Neural cell (in vitro differentiated cells): ENCODE results near the gene MTERF1.

Experiments used
- EP300 ChIP-seq: fragments of 450-650 bp; conservative IDR thresholded peaks from 2 replicates; pipeline ENCODE4 v1.6.1; 2014; ENCODE audit warnings: antibody characterized with exemption, mild to moderate bottlenecking, moderate library complexity; ENCODE audit not compliant: poor library complexity, severe bottlenecking
- POLR2AphosphoS5 ChIP-seq: IDR thresholded peaks from 2 replicates; pipeline ENCODE4 v1.6.1; 2012
- TF ChIP-seq, protein P1 (sequence below): fragments of 450-650 bp; IDR thresholded peaks from 2 replicates; pipeline ENCODE4 v1.5.1; 2014; ENCODE audit warnings: antibody characterized with exemption, mild to moderate bottlenecking, moderate library complexity; ENCODE audit not compliant: poor library complexity, severe bottlenecking
- TF ChIP-seq, protein P2 (sequence below): IDR thresholded peaks from 2 replicates; pipeline ENCODE4 v1.6.1; 2012; ENCODE audit warnings: borderline replicate concordance

DNA sequence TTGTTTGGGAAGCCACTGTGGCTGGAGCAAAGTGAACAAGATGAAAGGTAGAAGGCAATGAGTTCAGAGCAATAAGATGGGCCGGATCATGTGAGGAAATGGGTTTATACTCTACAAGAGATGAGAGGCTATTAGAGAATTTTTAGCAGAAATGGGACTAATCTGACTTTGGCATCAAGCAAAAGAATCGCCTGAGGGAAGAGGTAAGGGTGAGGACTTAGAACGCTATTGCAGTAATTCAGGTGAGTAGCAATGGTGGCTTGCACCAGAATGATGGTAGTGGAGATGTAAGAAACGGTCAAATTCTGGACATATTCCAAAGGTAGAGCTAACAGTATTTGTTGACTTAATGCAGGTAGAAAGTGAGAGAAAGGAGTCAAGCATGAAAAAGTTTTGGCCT is 30.6 kb upstream of the MTERF1 start:
- TF ChIP-seq, protein P1, sequence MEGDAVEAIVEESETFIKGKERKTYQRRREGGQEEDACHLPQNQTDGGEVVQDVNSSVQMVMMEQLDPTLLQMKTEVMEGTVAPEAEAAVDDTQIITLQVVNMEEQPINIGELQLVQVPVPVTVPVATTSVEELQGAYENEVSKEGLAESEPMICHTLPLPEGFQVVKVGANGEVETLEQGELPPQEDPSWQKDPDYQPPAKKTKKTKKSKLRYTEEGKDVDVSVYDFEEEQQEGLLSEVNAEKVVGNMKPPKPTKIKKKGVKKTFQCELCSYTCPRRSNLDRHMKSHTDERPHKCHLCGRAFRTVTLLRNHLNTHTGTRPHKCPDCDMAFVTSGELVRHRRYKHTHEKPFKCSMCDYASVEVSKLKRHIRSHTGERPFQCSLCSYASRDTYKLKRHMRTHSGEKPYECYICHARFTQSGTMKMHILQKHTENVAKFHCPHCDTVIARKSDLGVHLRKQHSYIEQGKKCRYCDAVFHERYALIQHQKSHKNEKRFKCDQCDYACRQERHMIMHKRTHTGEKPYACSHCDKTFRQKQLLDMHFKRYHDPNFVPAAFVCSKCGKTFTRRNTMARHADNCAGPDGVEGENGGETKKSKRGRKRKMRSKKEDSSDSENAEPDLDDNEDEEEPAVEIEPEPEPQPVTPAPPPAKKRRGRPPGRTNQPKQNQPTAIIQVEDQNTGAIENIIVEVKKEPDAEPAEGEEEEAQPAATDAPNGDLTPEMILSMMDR = no peak
- TF ChIP-seq, protein P2, sequence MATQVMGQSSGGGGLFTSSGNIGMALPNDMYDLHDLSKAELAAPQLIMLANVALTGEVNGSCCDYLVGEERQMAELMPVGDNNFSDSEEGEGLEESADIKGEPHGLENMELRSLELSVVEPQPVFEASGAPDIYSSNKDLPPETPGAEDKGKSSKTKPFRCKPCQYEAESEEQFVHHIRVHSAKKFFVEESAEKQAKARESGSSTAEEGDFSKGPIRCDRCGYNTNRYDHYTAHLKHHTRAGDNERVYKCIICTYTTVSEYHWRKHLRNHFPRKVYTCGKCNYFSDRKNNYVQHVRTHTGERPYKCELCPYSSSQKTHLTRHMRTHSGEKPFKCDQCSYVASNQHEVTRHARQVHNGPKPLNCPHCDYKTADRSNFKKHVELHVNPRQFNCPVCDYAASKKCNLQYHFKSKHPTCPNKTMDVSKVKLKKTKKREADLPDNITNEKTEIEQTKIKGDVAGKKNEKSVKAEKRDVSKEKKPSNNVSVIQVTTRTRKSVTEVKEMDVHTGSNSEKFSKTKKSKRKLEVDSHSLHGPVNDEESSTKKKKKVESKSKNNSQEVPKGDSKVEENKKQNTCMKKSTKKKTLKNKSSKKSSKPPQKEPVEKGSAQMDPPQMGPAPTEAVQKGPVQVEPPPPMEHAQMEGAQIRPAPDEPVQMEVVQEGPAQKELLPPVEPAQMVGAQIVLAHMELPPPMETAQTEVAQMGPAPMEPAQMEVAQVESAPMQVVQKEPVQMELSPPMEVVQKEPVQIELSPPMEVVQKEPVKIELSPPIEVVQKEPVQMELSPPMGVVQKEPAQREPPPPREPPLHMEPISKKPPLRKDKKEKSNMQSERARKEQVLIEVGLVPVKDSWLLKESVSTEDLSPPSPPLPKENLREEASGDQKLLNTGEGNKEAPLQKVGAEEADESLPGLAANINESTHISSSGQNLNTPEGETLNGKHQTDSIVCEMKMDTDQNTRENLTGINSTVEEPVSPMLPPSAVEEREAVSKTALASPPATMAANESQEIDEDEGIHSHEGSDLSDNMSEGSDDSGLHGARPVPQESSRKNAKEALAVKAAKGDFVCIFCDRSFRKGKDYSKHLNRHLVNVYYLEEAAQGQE = no peak
- no peak for TF ChIP-seq POLR2AphosphoS5
- TF ChIP-seq EP300 = no peak
